ENCODE results near the gene PCNX3. TPM values are rescaled to one million over a fixed set of nuclear protein-coding genes. Genes with fewer than 3 reads are reported as not detected.

Gene PCNX3
- total and polyA plus RNA-seq, 2 of the 4 experiments (the other 2 are of a cell fraction), result 5.6 to 33.2 TPM

DNA sequence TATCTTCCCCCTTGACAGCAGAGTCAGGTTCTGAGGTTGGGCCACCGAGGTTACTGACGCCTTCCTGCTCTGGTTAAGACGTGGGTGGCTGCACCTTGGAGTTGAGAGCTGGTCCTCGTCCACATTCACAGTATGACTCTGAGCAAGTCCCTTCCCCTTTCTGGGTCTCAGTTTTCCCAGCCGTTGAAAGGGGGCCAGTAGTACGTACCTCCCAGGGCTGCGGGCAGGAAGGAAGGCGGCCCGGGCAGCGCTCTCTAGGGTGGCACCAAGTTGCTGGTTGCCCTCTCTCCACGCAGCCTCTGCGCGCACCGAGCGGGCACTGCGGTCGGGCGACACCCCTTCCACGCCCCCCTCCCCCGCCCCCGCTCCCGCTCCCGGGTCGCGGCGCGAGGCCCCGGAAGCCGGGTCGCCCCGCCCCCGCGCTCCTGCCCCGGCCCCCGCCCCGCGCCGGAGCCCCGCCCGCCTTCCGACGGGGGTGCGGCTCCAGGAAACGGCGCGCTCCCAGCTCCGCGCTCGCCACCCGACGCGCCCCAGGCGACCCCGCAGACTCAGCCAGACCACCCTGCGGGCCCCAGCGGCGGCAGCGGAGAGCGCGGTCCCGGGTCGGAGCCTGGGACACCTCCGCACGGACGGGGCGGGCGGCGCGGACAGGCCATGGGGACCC is 39.9 kb upstream of the PCNX3 start, which contains the start of gene EHBP1L1:
Gene EHBP1L1 (plus strand): TSS at position 486 of the 664 bp plus-strand sequence. CDS start 250 bp downstream, outside the sequence.
- dilution Hi-C loops (cut with HindIII; ENCODE audit: low sequenced_read_pairs, unreplicated experiment) (no loop called here), in situ Hi-C loops (cut with MboI; ENCODE audit: low sequenced_read_pairs) (no loop called here), intact Hi-C loops (cut with micrococcal nuclease) (loop anchor here (2.0 kb wide), 1 partner anchor 15 kb away; no protein-coding TSS in a partner anchor)
- POLR2A ChIA-PET (ENCODE audit: unreplicated experiment), result no interaction called here
- peak within 1 kb of the TSS; percentile 16 for H3K18ac ChIP-seq (ENCODE audit: low read depth, low read length)
- peaks cover 15% of the 10 kb centered on the region; the same call in 1 of the 2 replicates for H3K36me3 ChIP-seq (ENCODE audit: control insufficient read depth, insufficient read depth, low read length)
- H3K56ac ChIP-seq (ENCODE audit: extremely low read depth, insufficient read depth, low read length), result peak within 1 kb of the TSS; percentile 70
- H2BK120ac ChIP-seq (ENCODE audit: low read depth, low read length), result peak within 1 kb of the TSS; percentile 83
- H3K79me1 ChIP-seq (ENCODE audit: low read depth in 1 of 2, low read length in 2 of 2), result peaks cover 24 to 69% of the 10 kb centered on the region in 2 experiments
- peak within 1 kb of the TSS; percentile 34; the same call in 1 of the 2 replicates for H2BK20ac ChIP-seq (ENCODE audit: low read depth, low read length)
- no peaks in the 10 kb centered on the region for H3K9me3 ChIP-seq (ENCODE audit: control insufficient read depth, insufficient read depth, low read length)
- peak within 1 kb of the TSS; percentile 75 for H3K27ac ChIP-seq (ENCODE audit: insufficient read depth, low read length)
- BruUV-seq (replicated peaks), result no TSS peak
- H2BK15ac ChIP-seq (ENCODE audit: low read depth, low read length), result peak within 1 kb of the TSS; percentile 86; the same call in 2 of the 3 replicates
- H2AK5ac ChIP-seq (ENCODE audit: low read depth, low read length), result peak within 1 kb of the TSS; percentile 98
- peaks cover 8% of the 10 kb centered on the region for H3K9me1 ChIP-seq (ENCODE audit: insufficient read depth, low read length)
- peak within 1 kb of the TSS; percentile 86 for H4K5ac ChIP-seq (ENCODE audit: low read depth, low read length)
- no peaks in the 10 kb centered on the region for H3K27me3 ChIP-seq (ENCODE audit: control insufficient read depth, insufficient read depth, low read length)
- TF ChIP-seq RCOR1 (IDR thresholded peaks at IDR 0.05; ENCODE audit: insufficient replicate concordance, low read length), result no peak
- TF ChIP-seq CEBPB (IDR thresholded peaks at IDR 0.05; ENCODE audit: low read depth, low read length), result no peak
- no peak for TF ChIP-seq MXI1 (IDR thresholded peaks at IDR 0.05; ENCODE audit: borderline replicate concordance, low read depth, low read length)
- TF ChIP-seq MAZ (IDR thresholded peaks at IDR 0.05; ENCODE audit: borderline replicate concordance, low read depth, low read length), result peak; percentile 64; the same call in 1 of the 2 replicates
- H4K91ac ChIP-seq (ENCODE audit: insufficient read depth, low read depth, low read length), result peak within 1 kb of the TSS; percentile 83
- peaks cover 33% of the 10 kb centered on the region for H3K4me1 ChIP-seq (ENCODE audit: control insufficient read depth, insufficient read depth, low read length)
- H2BK5ac ChIP-seq (ENCODE audit: low read depth, low read length, poor library complexity, severe bottlenecking), result peak within 1 kb of the TSS; percentile 76
- 23% methylated on average over 9 of the region's 69 CpGs; no CpG with 5 or more reads in 1 of the 2 experiments for whole genome bisulfite sequencing, 2 experiments (ENCODE audit: extremely low coverage in 2 of 2, insufficient read length in 1 of 2)
- peak within 1 kb of the TSS; percentile 96 for H3K4ac ChIP-seq (ENCODE audit: low read depth, low read length)
- peak within 1 kb of the TSS; percentile 85 for H3K4me3 ChIP-seq (ENCODE audit: insufficient read depth, low read depth, low read length)
- CTCF ChIA-PET, result no interaction called here
- H3K4me2 ChIP-seq (ENCODE audit: low read depth, low read length), result peak within 1 kb of the TSS; percentile 87
- peaks cover 31% of the 10 kb centered on the region for H4K20me1 ChIP-seq (ENCODE audit: insufficient read depth, low read length)
- peak within 1 kb of the TSS; percentile 90 for H2AFZ ChIP-seq (replicated peaks; ENCODE audit: low read length, poor library complexity)
- peak within 1 kb of the TSS; percentile 96 for H3K14ac ChIP-seq (replicated peaks; ENCODE audit: low read depth, low read length)
- H2AK9ac ChIP-seq (replicated peaks; ENCODE audit: low read depth, low read length, poor library complexity), result peak within 1 kb of the TSS; percentile 99
- H3K9ac ChIP-seq (ENCODE audit: low read depth, low read length), result peak within 1 kb of the TSS; percentile 72
- H3K23ac ChIP-seq (ENCODE audit: low read depth, low read length), result peak within 1 kb of the TSS; percentile 93
- peak; percentile 26 for ATAC-seq (ENCODE audit: low read depth)
- peak; percentile 28 for DNase-seq
- H4K8ac ChIP-seq (ENCODE audit: low read depth in 2 of 2, low read length in 2 of 2), result peak within 1 kb of the TSS; percentile 76 to 90; a peak in 3 of 4 replicates
